ENCODE data around the gene AIM2. TPM values are rescaled to one million over a fixed set of nuclear protein-coding genes. Genes with fewer than 3 reads are reported as not detected.

Gene AIM2
- total RNA-seq, 6 experiments from 2014 or later = 0.73 to 1.1 (median 0.80) TPM; not detected in 3

DNA sequence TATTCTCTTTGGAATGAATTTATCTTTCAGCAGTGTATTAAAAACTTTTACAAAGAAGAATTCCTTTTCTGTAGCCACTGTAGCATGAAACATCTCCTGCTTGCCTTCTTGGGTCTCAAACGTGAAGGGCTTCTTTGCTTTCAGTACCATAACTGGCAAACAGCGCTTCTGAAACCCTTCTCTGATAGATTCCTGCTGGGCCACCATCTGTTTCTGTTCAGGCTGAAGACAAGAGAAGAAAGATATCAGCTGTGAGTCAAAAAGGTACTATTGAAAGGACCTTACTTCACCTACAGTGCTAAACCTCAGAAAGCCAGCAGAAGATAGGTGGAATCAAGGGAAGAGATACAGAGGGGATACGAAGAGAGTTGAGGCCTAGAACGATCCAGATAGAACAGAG, 10.5 kb downstream of the AIM2 start:
- ATAC-seq (no peak), DNase-seq (no peak)
- no peaks in the 10 kb centered on the region for H3K36me3 ChIP-seq
- H3K27me3 ChIP-seq = no peaks in the 10 kb centered on the region
- H3K9me3 ChIP-seq = no peaks in the 10 kb centered on the region
- intact Hi-C loops (cut with DNase I) = no loop called here
- TF ChIP-seq POLR2A (IDR thresholded peaks at IDR 0.05) = no peak
- TF ChIP-seq, protein P1, sequence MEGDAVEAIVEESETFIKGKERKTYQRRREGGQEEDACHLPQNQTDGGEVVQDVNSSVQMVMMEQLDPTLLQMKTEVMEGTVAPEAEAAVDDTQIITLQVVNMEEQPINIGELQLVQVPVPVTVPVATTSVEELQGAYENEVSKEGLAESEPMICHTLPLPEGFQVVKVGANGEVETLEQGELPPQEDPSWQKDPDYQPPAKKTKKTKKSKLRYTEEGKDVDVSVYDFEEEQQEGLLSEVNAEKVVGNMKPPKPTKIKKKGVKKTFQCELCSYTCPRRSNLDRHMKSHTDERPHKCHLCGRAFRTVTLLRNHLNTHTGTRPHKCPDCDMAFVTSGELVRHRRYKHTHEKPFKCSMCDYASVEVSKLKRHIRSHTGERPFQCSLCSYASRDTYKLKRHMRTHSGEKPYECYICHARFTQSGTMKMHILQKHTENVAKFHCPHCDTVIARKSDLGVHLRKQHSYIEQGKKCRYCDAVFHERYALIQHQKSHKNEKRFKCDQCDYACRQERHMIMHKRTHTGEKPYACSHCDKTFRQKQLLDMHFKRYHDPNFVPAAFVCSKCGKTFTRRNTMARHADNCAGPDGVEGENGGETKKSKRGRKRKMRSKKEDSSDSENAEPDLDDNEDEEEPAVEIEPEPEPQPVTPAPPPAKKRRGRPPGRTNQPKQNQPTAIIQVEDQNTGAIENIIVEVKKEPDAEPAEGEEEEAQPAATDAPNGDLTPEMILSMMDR (IDR thresholded peaks at IDR 0.05) = no peak
- no peak overlapping the region for H3K27ac ChIP-seq
- 61% methylated on average over 4 of the region's 4 CpGs for WGBS (ENCODE audit: insufficient coverage, low coverage, low lambda C conversion rate, missing lambda C conversion rate)
- no peak overlapping the region for H3K4me3 ChIP-seq
- no peaks in the 10 kb centered on the region for H3K4me1 ChIP-seq

DNA sequence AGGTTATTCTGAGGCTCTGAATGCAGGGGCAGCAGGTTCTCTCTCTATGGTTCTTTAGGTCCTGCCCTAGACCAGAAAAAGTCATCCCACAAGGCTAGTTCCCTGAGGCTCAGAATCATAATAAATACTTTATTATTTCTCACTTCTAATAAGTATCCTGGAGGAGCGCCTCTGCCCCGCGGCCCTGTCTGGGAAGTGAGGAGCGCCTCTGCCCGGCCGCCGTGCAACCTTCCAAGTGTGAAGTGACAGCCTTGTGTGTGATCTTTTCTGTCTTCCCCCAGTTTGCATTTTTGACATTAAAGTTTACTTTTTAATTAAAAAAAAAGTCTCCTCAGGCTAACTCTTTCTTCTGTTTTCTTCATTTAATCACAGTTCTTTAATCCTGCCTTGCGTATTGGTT, 11.5 kb downstream of the AIM2 start:
- ATAC-seq = no peak
- DNase-seq = no peak
- no peaks in the 10 kb centered on the region for H3K27me3 ChIP-seq
- WGBS (ENCODE audit: insufficient coverage, low coverage, low lambda C conversion rate, missing lambda C conversion rate) = 92% methylated on average over 8 of the region's 8 CpGs
- no peaks in the 10 kb centered on the region for H3K9me3 ChIP-seq
- no peaks in the 10 kb centered on the region for H3K36me3 ChIP-seq
- TF ChIP-seq POLR2A (IDR thresholded peaks at IDR 0.05) = no peak
- TF ChIP-seq, protein P1 (IDR thresholded peaks at IDR 0.05) = no peak
- no peak overlapping the region for H3K4me3 ChIP-seq
- no peak overlapping the region for H3K27ac ChIP-seq
- H3K4me1 ChIP-seq = no peaks in the 10 kb centered on the region
- intact Hi-C loops (cut with DNase I) = no loop called here

DNA sequence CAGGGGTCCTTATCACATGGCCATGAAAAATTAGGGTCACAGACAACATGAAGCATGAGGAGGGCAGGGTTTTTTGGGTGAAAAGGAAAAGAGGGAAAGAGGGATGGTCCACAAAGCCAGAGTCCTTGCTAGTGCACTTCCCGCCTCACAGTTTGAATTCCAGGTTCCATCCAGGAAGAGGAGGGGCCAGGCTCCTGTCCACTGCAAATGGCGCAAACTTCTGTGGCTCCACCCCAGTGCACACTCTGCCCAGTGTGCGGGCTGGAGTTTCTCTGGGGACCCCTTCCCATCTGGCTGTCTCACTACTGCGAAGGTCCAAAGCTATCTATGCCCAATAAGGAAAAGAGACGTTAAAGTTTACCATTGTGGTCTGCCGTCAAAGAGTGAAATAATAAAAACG, 17.8 kb downstream of the AIM2 start:
- Histone ChIP-seq H3K27me3 (no peaks in the 10 kb centered on the region), H3K27ac (no peak overlapping the region), H3K4me3 (no peak overlapping the region), H3K4me1 (no peaks in the 10 kb centered on the region), H3K36me3 (peaks cover 0 to 9% (median 2%) of the 10 kb centered on the region in 4 donors), H3K9me3 (no peaks in the 10 kb centered on the region)
- ATAC-seq (no peak), DNase-seq (no peak)
- intact Hi-C loops (cut with DNase I) = no loop called here
- TF ChIP-seq POLR2A (IDR thresholded peaks at IDR 0.05) = no peak
- TF ChIP-seq, protein P1 (IDR thresholded peaks at IDR 0.05) = no peak
- 69% methylated on average over 6 of the region's 7 CpGs for WGBS (ENCODE audit: insufficient coverage, low coverage, low lambda C conversion rate, missing lambda C conversion rate)

DNA sequence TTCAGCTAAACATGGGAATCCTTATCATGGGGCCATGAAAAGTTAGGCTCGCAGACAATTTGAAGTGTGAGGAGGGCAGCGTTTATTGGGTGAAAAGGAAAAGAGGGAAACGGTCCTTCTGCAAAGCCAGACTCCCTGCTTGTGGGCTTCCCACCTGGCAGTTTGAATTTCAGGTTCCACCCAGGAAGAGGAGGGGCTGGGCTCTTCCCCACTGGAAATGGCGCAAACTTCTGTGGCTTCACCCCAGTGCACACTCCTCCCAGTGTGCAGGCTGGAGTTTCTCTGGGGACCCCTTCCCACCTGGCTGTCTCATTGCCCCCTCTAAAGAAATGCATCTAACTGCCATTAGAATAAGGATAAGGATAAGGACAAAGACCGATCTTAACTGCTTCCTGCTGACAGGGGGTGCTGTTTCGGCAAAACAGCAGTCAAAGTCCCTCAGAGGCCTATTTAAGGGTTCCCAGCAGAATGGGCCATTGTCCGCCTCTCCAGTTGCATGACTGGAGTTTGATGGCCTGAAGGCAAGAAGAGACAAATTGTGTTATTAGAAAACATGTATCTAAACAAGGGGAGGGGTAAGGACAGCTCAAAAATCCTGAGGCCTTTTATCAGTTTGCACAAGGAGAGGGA, 20.4 kb downstream of the AIM2 start:
- H3K36me3 ChIP-seq = peaks cover 0 to 11% (median 4%) of the 10 kb centered on the region in 4 donors
- TF ChIP-seq, protein P1 (IDR thresholded peaks at IDR 0.05) = no peak
- no peak for TF ChIP-seq POLR2A (IDR thresholded peaks at IDR 0.05)

More for the DNA sequence above, 20.4 kb downstream of the AIM2 start:
- DNase-seq (no peak), ATAC-seq (no peak)
- Histone ChIP-seq H3K27me3 (no peaks in the 10 kb centered on the region), H3K27ac (no peak overlapping the region), H3K4me1 (no peaks in the 10 kb centered on the region), H3K9me3 (no peaks in the 10 kb centered on the region), H3K4me3 (no peak overlapping the region)
- intact Hi-C loops (cut with DNase I) = no loop called here
- WGBS (ENCODE audit: insufficient coverage, low coverage, low lambda C conversion rate, missing lambda C conversion rate) = 57% methylated on average over 6 of the region's 7 CpGs

All from right lobe of liver (tissue), 6 donors.